ENCODE results near the gene MKNK1.

MKNK1 gene

GRCh38 chr1:46539972-46540371, 64.1 kb downstream of the MKNK1 start:
- DNase-seq (ENCODE audit: low read depth): no peak

- DNase-seq (ENCODE audit: low read depth): no peak
These were observed 65.9 kb downstream of the MKNK1 start for GRCh38 chr1:46538147-46538546.

- DNase-seq (ENCODE audit: low read depth): no peak
These were observed 66.4 kb downstream of the MKNK1 start for GRCh38 chr1:46537651-46538050.

- no peak for DNase-seq (ENCODE audit: low read depth)
These were observed 67.5 kb downstream of the MKNK1 start for GRCh38 chr1:46536527-46536926.

- no peak for DNase-seq (ENCODE audit: low read depth)
These were observed 69.0 kb downstream of the MKNK1 start for GRCh38 chr1:46535063-46535462.

- no peak for DNase-seq (ENCODE audit: low read depth)
These were observed 70.7 kb downstream of the MKNK1 start for GRCh38 chr1:46533179-46533864.

- DNase-seq (ENCODE audit: low read depth): no peak
These were observed 71.4 kb downstream of the MKNK1 start for GRCh38 chr1:46532498-46533178.

GRCh38 chr1:46532095-46532494, 72.0 kb downstream of the MKNK1 start:
- no peak for DNase-seq (ENCODE audit: low read depth)

GRCh38 chr1:46530791-46531409, 73.2 kb downstream of the MKNK1 start:
- DNase-seq (ENCODE audit: low read depth): no peak

- DNase-seq (ENCODE audit: low read depth): no peak
These were observed 73.8 kb downstream of the MKNK1 start for GRCh38 chr1:46530311-46530710.

GRCh38 chr1:46529031-46529630, 74.9 kb downstream of the MKNK1 start:
- no peak for DNase-seq (ENCODE audit: low read depth)

GRCh38 chr1:46528297-46528955, 75.6 kb downstream of the MKNK1 start:
- DNase-seq (ENCODE audit: low read depth): no peak

GRCh38 chr1:46527474-46528296, 76.4 kb downstream of the MKNK1 start:
- no peak for DNase-seq (ENCODE audit: low read depth)

- no peak for DNase-seq (ENCODE audit: low read depth)
These were observed 77.3 kb downstream of the MKNK1 start for GRCh38 chr1:46526691-46527291.

GRCh38 chr1:46526013-46526690, 77.9 kb downstream of the MKNK1 start:
- DNase-seq (ENCODE audit: low read depth): no peak

GRCh38 chr1:46525253-46525983, 78.7 kb downstream of the MKNK1 start:
- no peak for DNase-seq (ENCODE audit: low read depth)

- no peak for DNase-seq (ENCODE audit: low read depth)
These were observed 79.2 kb downstream of the MKNK1 start for GRCh38 chr1:46524843-46525242.

- no peak for DNase-seq (ENCODE audit: low read depth)
These were observed 80.3 kb downstream of the MKNK1 start for GRCh38 chr1:46523496-46524353.

- DNase-seq (ENCODE audit: low read depth): no peak
These were observed 81.1 kb downstream of the MKNK1 start for GRCh38 chr1:46522969-46523320.

Data from non-pigmented ciliary epithelial cell (primary cell).